Neutrophil (primary cell): ENCODE data around the gene EYS.

Source experiments
- H3K27ac ChIP-seq: fragments of 200-600 bp; sonication (generic); 2 replicates; pipeline ENCODE4 v1.5.1; 2016; ENCODE audit warnings: mild to moderate bottlenecking, moderate library complexity
- H3K27me3 ChIP-seq: fragments of 200-600 bp; sonication (generic); 2 replicates; pipeline ENCODE4 v1.6.0; 2016; ENCODE audit warnings: mild to moderate bottlenecking
- H3K36me3 ChIP-seq: fragments of 200-600 bp; sonication (generic); 2 replicates; pipeline ENCODE4 v1.5.1; 2017
- H3K4me1 ChIP-seq, 2 experiments: fragments of 200-600 bp in 1 of 2; sonication (generic) in 1 of 2; 1 replicate in 1 of 2; 2 replicates in 1 of 2; pipeline versions ENCODE4 v1.5.1 to v1.6.1; 2013 to 2016; ENCODE audit warnings: low read depth in 1 of 2, low read length in 1 of 2, mild to moderate bottlenecking in 1 of 2, moderate library complexity in 1 of 2; ENCODE audit not compliant: control insufficient read depth in 1 of 2, insufficient read depth in 1 of 2
- H3K4me3 ChIP-seq, 2 experiments: fragments of 200-600 bp in 1 of 2; sonication (generic) in 1 of 2; 1 replicate in 1 of 2; 2 replicates in 1 of 2; pipeline ENCODE4 v1.5.1; 2013 to 2016; ENCODE audit warnings: low read depth in 1 of 2, low read length in 1 of 2, mild to moderate bottlenecking in 1 of 2, moderate library complexity in 1 of 2
- H3K9me3 ChIP-seq: fragments of 200-600 bp; sonication (generic); 2 replicates; pipeline ENCODE4 v1.5.1; 2016
- TF ChIP-seq, protein P1 (sequence below): fragments of 200-600 bp; sonication (generic); IDR thresholded peaks from 2 replicates; pipeline ENCODE4 v1.5.1; 2016; ENCODE audit warnings: antibody characterized with exemption

The EYS gene

DNA sequence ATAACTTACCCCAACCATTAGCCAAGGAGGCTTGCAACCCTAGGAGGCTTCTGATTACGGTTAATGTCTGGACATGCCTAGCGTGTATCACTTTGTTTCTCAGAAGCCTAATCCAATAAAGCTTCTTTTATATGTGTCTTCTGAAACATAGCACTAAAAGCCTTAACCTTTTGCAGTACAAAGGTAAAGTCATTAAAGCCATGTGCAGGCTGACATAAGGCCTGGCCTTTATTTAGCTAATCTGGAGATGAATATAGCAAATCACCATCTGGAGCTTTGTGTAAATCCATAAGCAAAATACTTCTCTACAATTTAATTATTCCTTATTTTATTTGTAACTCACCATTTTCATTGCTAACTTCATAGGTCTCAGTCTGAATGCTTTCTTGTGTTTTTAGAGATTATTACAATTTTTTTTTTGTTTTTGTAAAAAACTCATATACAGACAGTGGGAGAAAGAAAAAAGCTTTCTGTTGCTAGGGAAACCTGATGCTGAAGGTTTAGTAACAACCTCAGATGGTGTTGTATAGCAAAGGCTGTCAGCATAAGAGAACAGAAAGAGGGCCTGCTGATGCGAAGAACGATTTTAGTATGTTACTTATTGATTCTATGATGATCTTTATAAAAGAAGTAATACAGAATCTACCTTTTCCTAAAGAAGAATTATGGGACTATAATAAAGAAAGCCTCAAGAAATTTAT is at the start of gene EYS:
EYS (minus strand) TSS at position 101 of the 701 bp plus-strand sequence. CDS start 211,816 bp downstream, outside the sequence.
- Histone ChIP-seq H3K36me3 (no peaks in the 10 kb centered on the region), H3K4me3 (no peak within 1 kb of the TSS), H3K27ac (no peak within 1 kb of the TSS), H3K4me1 (no peaks in the 10 kb centered on the region), H3K27me3 (no peaks in the 10 kb centered on the region), H3K9me3 (no peaks in the 10 kb centered on the region)
- TF ChIP-seq, protein P1, sequence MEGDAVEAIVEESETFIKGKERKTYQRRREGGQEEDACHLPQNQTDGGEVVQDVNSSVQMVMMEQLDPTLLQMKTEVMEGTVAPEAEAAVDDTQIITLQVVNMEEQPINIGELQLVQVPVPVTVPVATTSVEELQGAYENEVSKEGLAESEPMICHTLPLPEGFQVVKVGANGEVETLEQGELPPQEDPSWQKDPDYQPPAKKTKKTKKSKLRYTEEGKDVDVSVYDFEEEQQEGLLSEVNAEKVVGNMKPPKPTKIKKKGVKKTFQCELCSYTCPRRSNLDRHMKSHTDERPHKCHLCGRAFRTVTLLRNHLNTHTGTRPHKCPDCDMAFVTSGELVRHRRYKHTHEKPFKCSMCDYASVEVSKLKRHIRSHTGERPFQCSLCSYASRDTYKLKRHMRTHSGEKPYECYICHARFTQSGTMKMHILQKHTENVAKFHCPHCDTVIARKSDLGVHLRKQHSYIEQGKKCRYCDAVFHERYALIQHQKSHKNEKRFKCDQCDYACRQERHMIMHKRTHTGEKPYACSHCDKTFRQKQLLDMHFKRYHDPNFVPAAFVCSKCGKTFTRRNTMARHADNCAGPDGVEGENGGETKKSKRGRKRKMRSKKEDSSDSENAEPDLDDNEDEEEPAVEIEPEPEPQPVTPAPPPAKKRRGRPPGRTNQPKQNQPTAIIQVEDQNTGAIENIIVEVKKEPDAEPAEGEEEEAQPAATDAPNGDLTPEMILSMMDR, result no peak

DNA sequence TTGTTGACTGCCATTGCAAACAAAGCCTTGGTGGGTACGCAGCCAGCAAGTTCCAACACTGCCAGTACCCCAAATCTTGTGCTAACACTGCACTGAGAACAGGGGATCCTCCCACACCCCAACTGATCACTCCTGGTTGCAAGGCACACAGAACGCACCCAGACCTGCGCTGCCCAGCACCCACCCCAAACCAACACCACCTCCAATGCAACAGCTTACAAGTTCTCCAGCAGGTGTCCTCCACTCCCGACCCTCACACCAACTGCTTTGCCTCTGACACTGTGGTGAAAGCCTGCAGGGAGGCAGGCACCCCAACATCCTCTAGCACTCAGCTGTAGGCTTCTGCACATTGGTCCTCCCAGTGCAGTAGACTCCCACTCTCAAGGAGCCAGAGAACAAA is 39.3 kb upstream of the EYS start:
- Histone ChIP-seq H3K27me3 (no peaks in the 10 kb centered on the region), H3K4me3 (no peak overlapping the region), H3K27ac (no peak overlapping the region), H3K9me3 (no peaks in the 10 kb centered on the region), H3K4me1 (no peaks in the 10 kb centered on the region), H3K36me3 (no peaks in the 10 kb centered on the region)
- TF ChIP-seq, protein P1, result no peak

DNA sequence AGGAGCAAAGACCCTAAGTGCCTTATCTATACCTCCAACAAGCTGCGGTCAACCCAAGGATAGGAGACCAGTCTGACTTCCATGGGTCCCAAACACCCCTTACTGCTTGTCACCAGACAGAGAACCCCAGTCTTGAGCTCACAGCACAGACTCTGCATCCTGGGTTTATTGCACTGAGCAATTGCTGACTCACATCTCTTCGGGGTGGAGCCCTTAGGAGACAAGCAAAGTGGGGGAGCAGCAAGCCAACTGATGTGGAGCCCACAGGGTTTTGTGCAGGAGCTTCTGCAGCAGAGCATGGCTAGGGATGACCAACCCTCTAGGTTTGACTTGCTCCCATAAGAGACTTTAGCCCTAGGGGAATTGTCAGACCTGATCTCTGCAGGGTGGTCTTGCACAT is 38.6 kb upstream of the EYS start:
- Histone ChIP-seq H3K27me3 (no peaks in the 10 kb centered on the region), H3K27ac (no peak overlapping the region), H3K9me3 (no peaks in the 10 kb centered on the region), H3K4me3 (no peak overlapping the region), H3K36me3 (no peaks in the 10 kb centered on the region), H3K4me1 (no peaks in the 10 kb centered on the region)
- TF ChIP-seq, protein P1, result no peak

DNA sequence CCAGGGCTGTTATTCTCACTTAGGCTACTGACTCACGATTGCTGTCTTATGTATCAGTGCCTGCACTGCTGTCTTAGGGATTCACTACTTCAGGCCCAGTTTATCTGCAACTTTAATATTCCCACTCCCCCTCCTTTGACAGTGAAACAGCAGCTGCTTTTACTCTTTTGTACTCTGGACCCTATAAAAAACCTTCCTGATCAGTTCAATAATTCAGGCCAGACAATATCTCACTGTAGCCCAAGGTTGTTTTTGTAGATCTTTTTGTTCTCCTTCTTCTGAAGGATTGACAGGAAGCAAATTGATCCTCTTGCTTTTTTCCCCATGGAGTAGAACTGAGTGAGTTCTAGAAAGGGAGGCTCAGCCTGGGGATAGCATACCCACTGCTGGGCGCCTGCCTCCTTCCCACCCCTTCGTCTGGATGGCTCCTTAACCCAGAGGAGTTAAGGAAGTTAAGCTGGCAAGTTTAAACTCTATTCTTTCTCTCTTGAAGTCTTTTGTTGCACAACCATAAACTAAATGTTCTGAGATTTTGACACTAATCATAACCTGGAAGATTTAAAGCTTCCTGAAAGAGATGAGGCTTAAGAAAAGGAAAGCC is 22.0 kb upstream of the EYS start:
- Histone ChIP-seq H3K4me1 (no peaks in the 10 kb centered on the region), H3K36me3 (no peaks in the 10 kb centered on the region), H3K27me3 (no peaks in the 10 kb centered on the region), H3K9me3 (no peaks in the 10 kb centered on the region), H3K27ac (no peak overlapping the region), H3K4me3 (no peak overlapping the region)
- TF ChIP-seq, protein P1, result no peak

DNA sequence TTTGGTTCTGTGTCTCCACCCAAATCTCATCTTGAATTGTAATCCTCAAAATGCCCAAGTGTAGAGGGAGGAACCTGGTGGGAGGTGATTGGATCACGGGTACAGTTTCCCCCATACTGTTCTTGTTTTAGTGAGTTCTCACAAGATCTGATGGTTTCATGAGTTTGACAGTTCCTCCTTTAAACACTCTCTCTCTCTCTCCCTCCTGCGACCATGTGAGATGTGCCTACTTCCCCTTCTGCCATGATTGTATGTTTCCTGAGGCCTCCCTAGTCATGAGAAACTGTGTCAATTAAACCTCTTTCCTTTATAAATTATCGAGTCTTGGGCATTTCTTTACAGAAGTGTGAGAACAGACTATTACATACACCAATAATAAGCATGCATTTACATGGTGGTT is 12.1 kb upstream of the EYS start:
- H3K4me3 ChIP-seq, result no peak overlapping the region
- H3K9me3 ChIP-seq, result no peaks in the 10 kb centered on the region
- no peaks in the 10 kb centered on the region for H3K27me3 ChIP-seq
- H3K36me3 ChIP-seq, result no peaks in the 10 kb centered on the region
- H3K4me1 ChIP-seq, result no peaks in the 10 kb centered on the region
- H3K27ac ChIP-seq, result no peak overlapping the region
- TF ChIP-seq, protein P1, result no peak
